IMR-90 (cell line): ENCODE results near the gene NAV1. TPM values are rescaled to one million over a fixed set of nuclear protein-coding genes. Genes with fewer than 3 reads are reported as not detected.

Experiments
- ATAC-seq: fragments of 200-7000 bp; cut with Tn5 transposase; 2 replicates; pipeline ENCODE4 v1.9.1; 2020; ENCODE audit warnings: low read depth, mild to moderate bottlenecking, moderate library complexity
- BruUV-seq: library from RNA; stranded (reverse); fragments of 400-500 nt; replicated peaks from 2 replicates; lab custom pipeline; 2021; lab: Mats Ljungman, UMichigan
- CTCF ChIA-PET: fragments of 300-600 bp; formaldehyde crosslinking; extraction: SDS; loops from one replicate; lab custom pipeline; 2021; ENCODE audit warnings: antibody characterized with exemption; lab: Yijun Ruan, JAX
- POLR2A ChIA-PET: fragments of 300-600 bp; sonication (Branson Sonifier 250); formaldehyde crosslinking; loops from one replicate; lab custom pipeline; 2022; ENCODE audit warnings: antibody characterized with exemption; ENCODE audit not compliant: unreplicated experiment; lab: Charles Lee
- DNase-seq: peaks from one replicate; pipeline ENCODE4 v3.0.0; 2013
- H2AFZ ChIP-seq: replicated peaks from 2 replicates; pipeline ENCODE3; 2013; ENCODE audit warnings: low read length, mild to moderate bottlenecking; ENCODE audit not compliant: poor library complexity
- H2AK5ac ChIP-seq: 2 replicates; pipeline ENCODE4 v1.6.1; 2013; ENCODE audit warnings: low read depth, low read length, inconsistent platforms
- H2AK9ac ChIP-seq: replicated peaks from 2 replicates; pipeline ENCODE3; 2013; ENCODE audit warnings: mild to moderate bottlenecking, low read depth, low read length, moderate library complexity; ENCODE audit not compliant: poor library complexity
- H2BK120ac ChIP-seq: 2 replicates; pipeline ENCODE4 v1.6.1; 2013; ENCODE audit warnings: low read depth, low read length, inconsistent platforms
- H2BK15ac ChIP-seq: 3 replicates; pipeline ENCODE4 v1.6.1; 2013; ENCODE audit warnings: low read depth, low read length, inconsistent platforms
- H2BK20ac ChIP-seq: 2 replicates; pipeline ENCODE4 v1.6.1; 2013; ENCODE audit warnings: low read depth, mild to moderate bottlenecking, inconsistent platforms, low read length, moderate library complexity
- H2BK5ac ChIP-seq: 2 replicates; pipeline ENCODE4 v1.6.1; 2013; ENCODE audit warnings: mild to moderate bottlenecking, low read depth, low read length, inconsistent platforms; ENCODE audit not compliant: poor library complexity, severe bottlenecking
- H3K14ac ChIP-seq: replicated peaks from 2 replicates; pipeline ENCODE4 v1.6.1; 2013; ENCODE audit warnings: low read depth, low read length, inconsistent platforms
- H3K18ac ChIP-seq: 2 replicates; pipeline ENCODE4 v1.6.1; 2013; ENCODE audit warnings: low read depth, low read length, control low read depth
- H3K23ac ChIP-seq: 2 replicates; pipeline ENCODE4 v1.6.1; 2013; ENCODE audit warnings: low read depth, low read length, inconsistent platforms
- H3K27ac ChIP-seq: 2 replicates; pipeline ENCODE4 v1.5.1; 2013; ENCODE audit warnings: mild to moderate bottlenecking, control low read depth, low read length; ENCODE audit not compliant: insufficient read depth
- H3K27me3 ChIP-seq: 2 replicates; pipeline ENCODE4 v1.6.1; 2013; ENCODE audit warnings: low read length; ENCODE audit not compliant: control insufficient read depth, insufficient read depth
- H3K36me3 ChIP-seq: 2 replicates; pipeline ENCODE4 v1.6.1; 2013; ENCODE audit warnings: low read length, mixed read lengths; ENCODE audit not compliant: control insufficient read depth, insufficient read depth
- H3K4ac ChIP-seq: 2 replicates; pipeline ENCODE4 v1.6.1; 2013; ENCODE audit warnings: low read depth, low read length, inconsistent platforms
- H3K4me1 ChIP-seq: 2 replicates; pipeline ENCODE4 v1.6.1; 2013; ENCODE audit warnings: low read length, mixed read lengths; ENCODE audit not compliant: control insufficient read depth, insufficient read depth
- H3K4me2 ChIP-seq: 2 replicates; pipeline ENCODE4 v1.6.1; 2013; ENCODE audit warnings: low read depth, mild to moderate bottlenecking, control low read depth, low read length, moderate library complexity
- H3K4me3 ChIP-seq: 2 replicates; pipeline ENCODE4 v1.5.1; 2013; ENCODE audit warnings: low read depth, mild to moderate bottlenecking, control low read depth, low read length, moderate library complexity; ENCODE audit not compliant: insufficient read depth
- H3K56ac ChIP-seq: 2 replicates; pipeline ENCODE4 v1.6.1; 2013; ENCODE audit warnings: low read length, inconsistent platforms; ENCODE audit not compliant: insufficient read depth; ENCODE audit errors: extremely low read depth
- H3K79me1 ChIP-seq, 2 experiments: 2 replicates each; pipeline ENCODE4 v1.6.1; 2013; ENCODE audit warnings: low read length in 2 of 2, inconsistent platforms in 1 of 2, low read depth in 1 of 2
- H3K9ac ChIP-seq: 2 replicates; pipeline ENCODE4 v1.6.1; 2013; ENCODE audit warnings: low read depth, low read length, control low read depth
- H3K9me1 ChIP-seq: 2 replicates; pipeline ENCODE4 v1.6.1; 2013; ENCODE audit warnings: low read length, inconsistent platforms; ENCODE audit not compliant: insufficient read depth
- H3K9me3 ChIP-seq: 2 replicates; pipeline ENCODE4 v1.6.1; 2013; ENCODE audit warnings: low read length; ENCODE audit not compliant: control insufficient read depth, insufficient read depth
- H4K20me1 ChIP-seq: 2 replicates; pipeline ENCODE4 v1.6.1; 2013; ENCODE audit warnings: low read length, inconsistent platforms; ENCODE audit not compliant: insufficient read depth
- H4K5ac ChIP-seq: 2 replicates; pipeline ENCODE4 v1.6.1; 2013; ENCODE audit warnings: mild to moderate bottlenecking, low read depth, low read length, control low read depth
- H4K8ac ChIP-seq, 2 experiments: 2 replicates each; pipeline ENCODE4 v1.6.1; 2013; ENCODE audit warnings: low read depth in 2 of 2, low read length in 2 of 2, control low read depth in 1 of 2, inconsistent platforms in 1 of 2
- H4K91ac ChIP-seq: 2 replicates; pipeline ENCODE4 v1.6.1; 2013; ENCODE audit warnings: low read depth, low read length, inconsistent platforms; ENCODE audit not compliant: insufficient read depth
- BHLHE40 ChIP-seq: fragments of 150-350 bp; IDR thresholded peaks from 2 replicates; pipeline ENCODE4 v1.6.1; 2016; ENCODE audit warnings: mild to moderate bottlenecking, low read depth, low read length
- CEBPB ChIP-seq: IDR thresholded peaks from 2 replicates; pipeline ENCODE4 v1.6.1; 2012; ENCODE audit warnings: low read depth, low read length, improper control_type of control experiment
- CHD1 ChIP-seq: IDR thresholded peaks from 2 replicates; pipeline ENCODE4 v1.6.1; 2012; ENCODE audit warnings: low read depth, low read length, improper control_type of control experiment
- ELK1 ChIP-seq: fragments of 150-350 bp; IDR thresholded peaks from 2 replicates; pipeline ENCODE4 v1.6.1; 2016; ENCODE audit warnings: low read depth, mild to moderate bottlenecking, low read length, moderate library complexity, borderline replicate concordance
- FOS ChIP-seq: fragments of 150-350 bp; IDR thresholded peaks from 2 replicates; pipeline ENCODE4 v1.6.1; 2016; ENCODE audit warnings: low read depth, low read length
- MAFK ChIP-seq: IDR thresholded peaks from 2 replicates; pipeline ENCODE4 v1.6.1; 2012; ENCODE audit warnings: low read depth, low read length, improper control_type of control experiment
- MAZ ChIP-seq: IDR thresholded peaks from 2 replicates; pipeline ENCODE4 v1.6.1; 2012; ENCODE audit warnings: low read depth, mild to moderate bottlenecking, low read length, improper control_type of control experiment, moderate library complexity, borderline replicate concordance
- MXI1 ChIP-seq: IDR thresholded peaks from 2 replicates; pipeline ENCODE4 v1.6.1; 2012; ENCODE audit warnings: low read depth, mild to moderate bottlenecking, low read length, moderate library complexity, borderline replicate concordance
- NFE2L2 ChIP-seq: fragments of 150-350 bp; IDR thresholded peaks from 2 replicates; pipeline ENCODE4 v1.6.1; 2016; ENCODE audit warnings: low read depth, mild to moderate bottlenecking, low read length
- POLR2A ChIP-seq: IDR thresholded peaks from 2 replicates; pipeline ENCODE4 v1.6.1; 2012; ENCODE audit warnings: mild to moderate bottlenecking, low read depth, low read length
- RAD21 ChIP-seq: IDR thresholded peaks from 2 replicates; pipeline ENCODE4 v1.6.1; 2012; ENCODE audit warnings: low read length, improper control_type of control experiment
- RCOR1 ChIP-seq: IDR thresholded peaks from 2 replicates; pipeline ENCODE4 v1.6.1; 2012; ENCODE audit warnings: mild to moderate bottlenecking, low read length, improper control_type of control experiment; ENCODE audit not compliant: insufficient replicate concordance
- RFX5 ChIP-seq: IDR thresholded peaks from 2 replicates; pipeline ENCODE4 v1.8.0; 2012; ENCODE audit warnings: low read depth, mild to moderate bottlenecking, low read length, moderate library complexity
- SMC3 ChIP-seq: fragments of 150-350 bp; IDR thresholded peaks from 2 replicates; pipeline ENCODE4 v1.6.1; 2016; ENCODE audit warnings: low read depth, mild to moderate bottlenecking, antibody characterized with exemption, low read length, moderate library complexity
- USF2 ChIP-seq: fragments of 150-350 bp; IDR thresholded peaks from 2 replicates; pipeline ENCODE4 v1.6.1; 2017; ENCODE audit warnings: mild to moderate bottlenecking, antibody characterized with exemption, low read length, low read depth
- dilution Hi-C: fragments of 300-500 bp; cut with HindIII; formaldehyde crosslinking; loops from one replicate; pipeline ENCODE4 v1.14.3; 2018; ENCODE audit warnings: low sequenced_read_pairs; ENCODE audit not compliant: unreplicated experiment
- in situ Hi-C: fragments of 300-500 bp; cut with MboI; formaldehyde crosslinking; loops from 3 replicates; pipeline ENCODE4 v1.14.3; 2019; ENCODE audit warnings: low sequenced_read_pairs, inconsistent platforms, mixed read lengths
- intact Hi-C: fragments of 100-400 bp; cut with micrococcal nuclease; formaldehyde crosslinking; loops from 2 replicates; pipeline ENCODE4 v1.10.0; 2022
- polyA plus RNA-seq, 3 experiments: library from polyadenylated mRNA; depleted of rRNA; stranded (reverse); fragments of >200 nt; gene quantifications; 2 replicates each; pipeline ENCODE4 v1.2.3, GENCODE V29; 2012; ENCODE audit warnings: low replicate concordance in 1 of 3
- total RNA-seq: library from RNA; depleted of rRNA; stranded (reverse); fragments of >200 nt; gene quantifications from 2 replicates; pipeline ENCODE4 v1.2.3, GENCODE V29; 2012
- TF ChIP-seq, protein P1 (sequence below): conservative IDR thresholded peaks from 2 replicates; pipeline ENCODE4 v1.5.1; 2012; ENCODE audit warnings: mild to moderate bottlenecking, low read depth, low read length, improper control_type of control experiment

The NAV1 gene
- total and polyA plus RNA-seq, 2 of the 4 experiments (the other 2 are of a cell fraction): 14.0 to 23.1 TPM

DNA sequence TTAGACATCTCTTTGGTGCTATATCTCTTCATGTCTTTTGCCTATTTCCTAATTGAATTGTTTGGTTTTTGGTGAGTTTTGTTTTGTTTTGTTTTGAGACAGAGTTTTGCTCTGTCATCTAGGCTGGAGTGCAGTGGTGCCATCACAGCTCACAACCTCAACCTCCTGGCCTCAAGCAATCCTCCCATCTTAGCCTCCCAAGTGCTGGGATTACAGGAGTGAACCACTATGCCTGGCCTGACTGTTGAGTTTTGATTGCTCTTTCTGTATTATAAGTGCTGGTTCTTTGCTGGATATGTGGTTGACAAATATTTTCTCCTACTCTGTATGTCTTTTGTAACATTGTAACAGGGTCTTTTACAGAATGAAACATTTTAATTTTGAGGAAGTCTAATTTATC, 38.0 kb downstream of the NAV1 start:
- Histone ChIP-seq H4K5ac (no peak overlapping the region), H2AK9ac (no peak overlapping the region), H3K4ac (no peak overlapping the region), H2BK5ac (no peak overlapping the region), H3K23ac (no peak overlapping the region), H2BK120ac (no peak overlapping the region), H3K9me3 (no peaks in the 10 kb centered on the region), H3K18ac (no peak overlapping the region), H3K4me2 (no peak overlapping the region), H3K79me1 (peaks cover 42 to 79% of the 10 kb centered on the region in 2 experiments), H4K91ac (no peak overlapping the region), H3K9ac (no peak overlapping the region), H3K4me1 (peaks cover 10% of the 10 kb centered on the region), H2AFZ (no peak overlapping the region), H4K20me1 (peaks cover 16% of the 10 kb centered on the region), H3K14ac (0 out of 2 replicates have a peak overlapping the region, but pooled peaks have one; percentile 9), H3K9me1 (peaks cover 21% of the 10 kb centered on the region), H3K36me3 (0 out of 2 replicates have a peak, but pooled peaks cover 1% of the 10 kb centered on the region), H4K8ac (no peak overlapping the region), H3K4me3 (no peak overlapping the region), H3K27ac (no peak overlapping the region), H3K56ac (no peak overlapping the region), H2AK5ac (no peak overlapping the region), H3K27me3 (no peaks in the 10 kb centered on the region), H2BK20ac (no peak overlapping the region), H2BK15ac (no peak overlapping the region)
- POLR2A ChIA-PET: no interaction called here
- intact Hi-C loops: no loop called here
- dilution Hi-C loops: no loop called here
- in situ Hi-C loops: no loop called here
- CTCF ChIA-PET: no interaction called here
- DNase-seq (no peak), ATAC-seq (no peak)
- no peak for TF ChIP-seq RFX5
- no peak for TF ChIP-seq POLR2A
- no peak for TF ChIP-seq RAD21
- TF ChIP-seq MAFK: no peak
- TF ChIP-seq MAZ: no peak
- TF ChIP-seq USF2: no peak
- TF ChIP-seq CHD1: no peak
- TF ChIP-seq MXI1: no peak
- no peak for TF ChIP-seq CEBPB
- no peak for TF ChIP-seq BHLHE40
- TF ChIP-seq ELK1: no peak
- no peak for TF ChIP-seq RCOR1
- TF ChIP-seq NFE2L2: no peak
- no peak for TF ChIP-seq SMC3
- no peak for TF ChIP-seq FOS
- TF ChIP-seq, protein P1, sequence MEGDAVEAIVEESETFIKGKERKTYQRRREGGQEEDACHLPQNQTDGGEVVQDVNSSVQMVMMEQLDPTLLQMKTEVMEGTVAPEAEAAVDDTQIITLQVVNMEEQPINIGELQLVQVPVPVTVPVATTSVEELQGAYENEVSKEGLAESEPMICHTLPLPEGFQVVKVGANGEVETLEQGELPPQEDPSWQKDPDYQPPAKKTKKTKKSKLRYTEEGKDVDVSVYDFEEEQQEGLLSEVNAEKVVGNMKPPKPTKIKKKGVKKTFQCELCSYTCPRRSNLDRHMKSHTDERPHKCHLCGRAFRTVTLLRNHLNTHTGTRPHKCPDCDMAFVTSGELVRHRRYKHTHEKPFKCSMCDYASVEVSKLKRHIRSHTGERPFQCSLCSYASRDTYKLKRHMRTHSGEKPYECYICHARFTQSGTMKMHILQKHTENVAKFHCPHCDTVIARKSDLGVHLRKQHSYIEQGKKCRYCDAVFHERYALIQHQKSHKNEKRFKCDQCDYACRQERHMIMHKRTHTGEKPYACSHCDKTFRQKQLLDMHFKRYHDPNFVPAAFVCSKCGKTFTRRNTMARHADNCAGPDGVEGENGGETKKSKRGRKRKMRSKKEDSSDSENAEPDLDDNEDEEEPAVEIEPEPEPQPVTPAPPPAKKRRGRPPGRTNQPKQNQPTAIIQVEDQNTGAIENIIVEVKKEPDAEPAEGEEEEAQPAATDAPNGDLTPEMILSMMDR: no peak
- BruUV-seq: no TSS peak
